Peyer's patch (tissue), 4 donors: ENCODE measurements around the gene IGF1R. TPM values are rescaled to one million over a fixed set of nuclear protein-coding genes. Genes with fewer than 3 reads are reported as not detected.

Experiments
- DNase-seq, 3 donors: peaks; one replicate each; pipeline ENCODE4 v3.0.0-alpha.2; 2017 to 2019
- H3K27ac ChIP-seq, 4 donors: fragments of 200-600 bp; sonication (generic); one replicate each; pipeline ENCODE4 v1.5.1; 2016 to 2019
- H3K27me3 ChIP-seq, 2 donors: fragments of 200-600 bp; sonication (generic); one replicate each; pipeline ENCODE4 v1.5.1; 2019
- H3K36me3 ChIP-seq, 3 donors: fragments of 200-600 bp; sonication (generic); one replicate each; pipeline ENCODE4 v1.5.1; 2016 to 2019
- H3K4me1 ChIP-seq, 4 donors: fragments of 200-600 bp; sonication (generic); one replicate each; pipeline ENCODE4 v1.5.1; 2016 to 2019
- H3K4me3 ChIP-seq, 4 donors: fragments of 200-600 bp; sonication (generic); 1 replicate in 3 of 4; 2 replicates in 1 of 4; pipeline ENCODE4 v1.5.1; 2016 to 2019; ENCODE audit warnings: mild to moderate bottlenecking in 1 of 4
- H3K9me3 ChIP-seq, 4 donors: fragments of 200-600 bp; sonication (generic); one replicate each; pipeline ENCODE4 v1.5.1; 2016 to 2019; ENCODE audit warnings: mild to moderate bottlenecking in 1 of 4
- CTCF ChIP-seq, 6 experiments: fragments of 450-650 bp in 4 of 6; fragments of 200-600 bp in 2 of 6; sonication (generic) in 1 of 6; IDR thresholded peaks; one replicate each; pipeline ENCODE4 v1.5.1; 2017 to 2019; ENCODE audit warnings: antibody characterized with exemption in 6 of 6, mild to moderate bottlenecking in 3 of 6, moderate library complexity in 1 of 6
- POLR2A ChIP-seq, 2 donors: fragments of 450-650 bp; IDR thresholded peaks; one replicate each; pipeline ENCODE4 v1.5.1; 2017; ENCODE audit warnings: antibody characterized with exemption in 2 of 2, mild to moderate bottlenecking in 2 of 2, moderate library complexity in 2 of 2
- total RNA-seq, 4 donors: library from RNA; depleted of rRNA; stranded (reverse); fragments of >200 nt; gene quantifications; one replicate each; pipeline ENCODE4 v1.1.0, GENCODE V29; 2016

Gene IGF1R
- total RNA-seq, 4 donors from 2014 or later = 29.6 to 176 (median 88.1) TPM

- no peaks in the 10 kb centered on the region for H3K27me3 ChIP-seq
- TF ChIP-seq POLR2A (IDR thresholded peaks at IDR 0.05) (no peak), CTCF (IDR thresholded peaks at IDR 0.05) (no peak)
- peaks cover 0 to 4% (median 1%) of the 10 kb centered on the region in 4 donors for H3K9me3 ChIP-seq
- no peak overlapping the region for H3K27ac ChIP-seq
- peaks cover 0 to 12% (median 0%) of the 10 kb centered on the region in 4 donors for H3K4me1 ChIP-seq
- peaks cover 0 to 5% (median 0%) of the 10 kb centered on the region in 3 donors for H3K36me3 ChIP-seq
- no peak for DNase-seq
- no peak overlapping the region for H3K4me3 ChIP-seq
These were observed 64.7 kb downstream of the IGF1R start for GRCh38 chr15:98712845-98713584.

- Histone ChIP-seq H3K27ac (no peak overlapping the region), H3K4me1 (peaks cover 0 to 17% (median 0%) of the 10 kb centered on the region in 4 donors), H3K4me3 (no peak overlapping the region), H3K9me3 (peaks cover 0 to 4% (median 1%) of the 10 kb centered on the region in 4 donors), H3K36me3 (no peaks in the 10 kb centered on the region), H3K27me3 (no peaks in the 10 kb centered on the region)
- DNase-seq = no peak
- TF ChIP-seq POLR2A (IDR thresholded peaks at IDR 0.05) (no peak), CTCF (IDR thresholded peaks at IDR 0.05) (no peak)
These were observed 65.3 kb downstream of the IGF1R start for GRCh38 chr15:98713585-98714001.

- peak overlapping the region in 1 of 4 donors; percentile 46 for H3K27ac ChIP-seq
- peaks cover 0 to 4% (median 1%) of the 10 kb centered on the region in 4 donors for H3K9me3 ChIP-seq
- TF ChIP-seq POLR2A (IDR thresholded peaks at IDR 0.05) (no peak), CTCF (IDR thresholded peaks at IDR 0.05) (no peak)
- DNase-seq = no peak
- H3K27me3 ChIP-seq = no peaks in the 10 kb centered on the region
- H3K4me3 ChIP-seq = no peak overlapping the region
- no peaks in the 10 kb centered on the region for H3K36me3 ChIP-seq
- peaks cover 0 to 20% (median 0%) of the 10 kb centered on the region in 4 donors for H3K4me1 ChIP-seq
These were observed 66.6 kb downstream of the IGF1R start for GRCh38 chr15:98714922-98715321.

- Histone ChIP-seq H3K9me3 (peaks cover 0 to 4% (median 1%) of the 10 kb centered on the region in 4 donors), H3K27me3 (no peaks in the 10 kb centered on the region), H3K36me3 (no peaks in the 10 kb centered on the region), H3K4me1 (peaks cover 0 to 20% (median 0%) of the 10 kb centered on the region in 4 donors), H3K4me3 (no peak overlapping the region), H3K27ac (peak overlapping the region in 2 of 4 donors; percentile 5 to 46)
- TF ChIP-seq POLR2A (IDR thresholded peaks at IDR 0.05) = no peak
- TF ChIP-seq CTCF (IDR thresholded peaks at IDR 0.05) = no peak
- DNase-seq = no peak
These were observed 67.1 kb downstream of the IGF1R start for GRCh38 chr15:98715401-98715800.

GRCh38 chr15:98715890-98716443 is 67.6 kb downstream of the IGF1R start:
- Histone ChIP-seq H3K4me3 (no peak overlapping the region), H3K9me3 (peaks cover 0 to 4% (median 1%) of the 10 kb centered on the region in 4 donors), H3K27me3 (no peaks in the 10 kb centered on the region), H3K27ac (peak overlapping the region in 1 of 4 donors; percentile 46), H3K4me1 (peaks cover 0 to 20% (median 0%) of the 10 kb centered on the region in 4 donors), H3K36me3 (no peaks in the 10 kb centered on the region)
- TF ChIP-seq POLR2A (IDR thresholded peaks at IDR 0.05) (no peak), CTCF (IDR thresholded peaks at IDR 0.05) (no peak)
- no peak for DNase-seq
